ENCODE data around the gene SPTB.

- TF ChIP-seq, protein P1, sequence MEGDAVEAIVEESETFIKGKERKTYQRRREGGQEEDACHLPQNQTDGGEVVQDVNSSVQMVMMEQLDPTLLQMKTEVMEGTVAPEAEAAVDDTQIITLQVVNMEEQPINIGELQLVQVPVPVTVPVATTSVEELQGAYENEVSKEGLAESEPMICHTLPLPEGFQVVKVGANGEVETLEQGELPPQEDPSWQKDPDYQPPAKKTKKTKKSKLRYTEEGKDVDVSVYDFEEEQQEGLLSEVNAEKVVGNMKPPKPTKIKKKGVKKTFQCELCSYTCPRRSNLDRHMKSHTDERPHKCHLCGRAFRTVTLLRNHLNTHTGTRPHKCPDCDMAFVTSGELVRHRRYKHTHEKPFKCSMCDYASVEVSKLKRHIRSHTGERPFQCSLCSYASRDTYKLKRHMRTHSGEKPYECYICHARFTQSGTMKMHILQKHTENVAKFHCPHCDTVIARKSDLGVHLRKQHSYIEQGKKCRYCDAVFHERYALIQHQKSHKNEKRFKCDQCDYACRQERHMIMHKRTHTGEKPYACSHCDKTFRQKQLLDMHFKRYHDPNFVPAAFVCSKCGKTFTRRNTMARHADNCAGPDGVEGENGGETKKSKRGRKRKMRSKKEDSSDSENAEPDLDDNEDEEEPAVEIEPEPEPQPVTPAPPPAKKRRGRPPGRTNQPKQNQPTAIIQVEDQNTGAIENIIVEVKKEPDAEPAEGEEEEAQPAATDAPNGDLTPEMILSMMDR (IDR thresholded peaks at IDR 0.05 in 4 of 5, conservative IDR thresholded peaks at IDR 0.05 in 1 of 5), result no peak
- TF ChIP-seq POLR2A (IDR thresholded peaks at IDR 0.05), result no peak
Measured at GRCh38 chr14:64816221-64816783, 63.4 kb downstream of the SPTB start.
